GM12891 (cell line): ENCODE data around the gene OBP2B.

ENCODE experiments used
- POLR2A ChIP-seq: IDR thresholded peaks from 2 replicates; pipeline ENCODE4 v1.6.1; 2011; ENCODE audit warnings: low read depth, low read length, control low read depth
- POLR2AphosphoS5 ChIP-seq: IDR thresholded peaks from 2 replicates; pipeline ENCODE4 v1.6.1; 2011; ENCODE audit warnings: low read depth, low read length, control low read depth
- SPI1 ChIP-seq: IDR thresholded peaks from 2 replicates; pipeline ENCODE4 v1.6.1; 2011; ENCODE audit warnings: low read depth, low read length, control low read depth
- TAF1 ChIP-seq: IDR thresholded peaks from 2 replicates; pipeline ENCODE4 v1.6.1; 2011; ENCODE audit warnings: low read depth, low read length, control low read depth

DNA sequence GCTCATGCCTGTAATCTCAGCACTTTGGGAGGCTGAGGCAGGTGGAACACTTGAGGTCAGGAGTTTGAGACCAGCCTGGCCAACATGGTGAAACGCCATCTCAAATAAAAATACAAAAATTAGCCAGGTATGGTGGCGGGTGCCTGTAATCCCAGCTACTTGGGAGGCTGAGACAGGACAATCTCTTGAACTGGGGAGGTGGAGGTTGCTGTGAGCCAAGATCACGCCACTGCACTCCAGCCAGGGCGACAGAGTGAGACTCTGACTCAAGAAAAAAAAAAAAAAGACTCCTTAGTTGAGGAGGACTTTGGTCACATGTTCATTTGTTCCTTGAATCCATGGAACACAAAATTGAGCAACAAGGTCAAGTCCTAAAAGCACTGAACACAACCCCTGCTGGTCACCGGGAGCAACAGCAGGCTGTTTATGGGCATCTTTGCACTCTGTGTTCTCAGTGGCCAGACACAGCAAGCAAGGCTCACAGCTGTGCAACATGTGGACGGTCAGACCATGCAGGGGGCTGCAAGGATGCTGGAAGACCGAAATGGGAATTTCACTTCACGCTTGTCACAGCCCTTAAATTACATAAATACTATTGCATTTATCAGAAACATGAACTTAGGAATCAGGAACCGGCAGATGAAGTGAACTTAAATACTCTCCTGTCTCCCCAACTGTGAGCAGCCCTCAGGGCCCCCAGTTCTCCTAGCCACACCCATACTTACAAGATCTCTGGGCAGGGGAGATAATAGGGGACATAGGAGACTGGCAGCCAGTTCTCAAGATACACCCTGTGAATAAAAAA, 48.1 kb downstream of the OBP2B start:
- TF ChIP-seq POLR2AphosphoS5: no peak
- TF ChIP-seq POLR2A: no peak
- no peak for TF ChIP-seq SPI1
- no peak for TF ChIP-seq TAF1
